Measurements from ENCODE around the gene TYROBP.

The TYROBP gene

DNA sequence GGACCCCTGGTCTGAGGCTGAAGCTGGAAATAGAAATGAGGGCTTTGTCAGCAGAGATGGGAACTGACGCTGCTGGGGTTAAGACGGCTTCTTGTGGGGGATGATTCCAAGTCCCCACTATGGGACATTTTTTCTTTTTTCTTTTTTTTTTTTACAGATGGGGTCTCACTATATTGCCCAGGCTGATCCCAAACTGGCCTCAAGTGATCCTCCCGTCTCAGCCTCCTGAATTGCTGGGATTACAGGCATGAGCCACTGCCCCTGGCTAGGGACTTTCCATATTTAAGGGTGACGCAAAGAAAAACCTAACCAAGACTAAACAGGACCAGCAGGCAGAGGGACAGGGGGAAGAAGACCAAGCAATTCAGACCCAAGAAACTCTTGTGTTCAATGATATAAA, 38.1 kb upstream of the TYROBP start:
- no peak for TF ChIP-seq EZH2 (IDR thresholded peaks at IDR 0.05; ENCODE audit: borderline replicate concordance, low read length)
- TF ChIP-seq, protein P1, sequence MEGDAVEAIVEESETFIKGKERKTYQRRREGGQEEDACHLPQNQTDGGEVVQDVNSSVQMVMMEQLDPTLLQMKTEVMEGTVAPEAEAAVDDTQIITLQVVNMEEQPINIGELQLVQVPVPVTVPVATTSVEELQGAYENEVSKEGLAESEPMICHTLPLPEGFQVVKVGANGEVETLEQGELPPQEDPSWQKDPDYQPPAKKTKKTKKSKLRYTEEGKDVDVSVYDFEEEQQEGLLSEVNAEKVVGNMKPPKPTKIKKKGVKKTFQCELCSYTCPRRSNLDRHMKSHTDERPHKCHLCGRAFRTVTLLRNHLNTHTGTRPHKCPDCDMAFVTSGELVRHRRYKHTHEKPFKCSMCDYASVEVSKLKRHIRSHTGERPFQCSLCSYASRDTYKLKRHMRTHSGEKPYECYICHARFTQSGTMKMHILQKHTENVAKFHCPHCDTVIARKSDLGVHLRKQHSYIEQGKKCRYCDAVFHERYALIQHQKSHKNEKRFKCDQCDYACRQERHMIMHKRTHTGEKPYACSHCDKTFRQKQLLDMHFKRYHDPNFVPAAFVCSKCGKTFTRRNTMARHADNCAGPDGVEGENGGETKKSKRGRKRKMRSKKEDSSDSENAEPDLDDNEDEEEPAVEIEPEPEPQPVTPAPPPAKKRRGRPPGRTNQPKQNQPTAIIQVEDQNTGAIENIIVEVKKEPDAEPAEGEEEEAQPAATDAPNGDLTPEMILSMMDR (IDR thresholded peaks at IDR 0.05; ENCODE audit: low read length) = no peak
- Histone ChIP-seq H3K4me3 (ENCODE audit: low read depth, low read length, poor library complexity, severe bottlenecking) (no peak overlapping the region), H3K9me3 (ENCODE audit: low read length) (no peaks in the 10 kb centered on the region), H3K4me2 (ENCODE audit: low read length) (no peak overlapping the region), H2AFZ (ENCODE audit: low read length) (no peak overlapping the region), H3K36me3 (ENCODE audit: insufficient read depth, low read length) (no peaks in the 10 kb centered on the region), H3K27me3 (ENCODE audit: insufficient read depth, low read length) (no peaks in the 10 kb centered on the region), H3F3A (ENCODE audit: insufficient read depth, low read length) (no peaks in the 10 kb centered on the region), H3K27ac (ENCODE audit: low read depth, low read length, poor library complexity, severe bottlenecking) (no peak overlapping the region), H3K79me2 (ENCODE audit: insufficient read depth, low read length) (no peaks in the 10 kb centered on the region), H3K4me1 (ENCODE audit: insufficient read depth, low read length, severe bottlenecking) (no peaks in the 10 kb centered on the region), H3K9me2 (ENCODE audit: low read depth, low read length) (no peaks in the 10 kb centered on the region), H4K20me1 (ENCODE audit: insufficient read depth, low read length) (no peaks in the 10 kb centered on the region), H3K9ac (ENCODE audit: low read length) (no peak overlapping the region)

DNA sequence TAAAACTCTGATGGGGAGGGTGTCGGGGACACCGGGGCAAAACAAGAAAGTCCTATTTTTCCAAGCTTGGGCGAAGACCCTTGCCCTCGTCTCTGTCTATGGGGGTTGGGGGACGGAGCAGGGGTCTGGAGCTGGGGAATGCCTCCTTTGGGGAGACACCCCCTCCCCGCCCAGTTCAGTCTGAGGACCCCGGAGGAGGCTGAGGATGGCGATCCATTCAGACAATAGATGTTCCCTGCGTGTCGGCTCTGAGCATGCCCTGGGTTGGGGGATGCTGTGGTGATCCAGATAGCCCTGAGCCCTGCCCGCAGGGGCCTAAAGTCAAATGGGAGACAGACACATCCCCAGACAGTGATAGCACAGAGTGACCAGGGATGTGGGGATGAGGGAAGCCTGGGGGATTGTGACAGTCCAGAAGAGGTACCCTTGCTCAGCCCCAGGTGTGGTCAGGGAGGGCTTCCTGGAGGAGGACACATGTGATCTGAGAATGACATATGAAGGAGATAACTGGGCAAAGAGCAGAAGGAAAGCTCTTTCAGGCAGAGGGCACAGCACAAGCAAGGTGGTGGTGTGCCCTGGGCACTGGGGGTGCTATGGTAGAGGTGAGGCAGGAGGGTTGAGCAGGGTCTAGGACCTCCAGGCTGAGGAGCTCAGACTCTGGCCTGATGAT, 37.2 kb upstream of the TYROBP start:
- Histone ChIP-seq H3K4me2 (ENCODE audit: low read length) (no peak overlapping the region), H3K4me1 (ENCODE audit: insufficient read depth, low read length, severe bottlenecking) (no peaks in the 10 kb centered on the region), H3K9me2 (ENCODE audit: low read depth, low read length) (no peaks in the 10 kb centered on the region), H2AFZ (ENCODE audit: low read length) (no peak overlapping the region), H3K79me2 (ENCODE audit: insufficient read depth, low read length) (no peaks in the 10 kb centered on the region), H3K4me3 (ENCODE audit: low read depth, low read length, poor library complexity, severe bottlenecking) (no peak overlapping the region), H4K20me1 (ENCODE audit: insufficient read depth, low read length) (no peaks in the 10 kb centered on the region), H3K9ac (ENCODE audit: low read length) (no peak overlapping the region), H3K27me3 (ENCODE audit: insufficient read depth, low read length) (no peaks in the 10 kb centered on the region), H3F3A (ENCODE audit: insufficient read depth, low read length) (no peaks in the 10 kb centered on the region), H3K27ac (ENCODE audit: low read depth, low read length, poor library complexity, severe bottlenecking) (no peak overlapping the region), H3K36me3 (ENCODE audit: insufficient read depth, low read length) (no peaks in the 10 kb centered on the region), H3K9me3 (ENCODE audit: low read length) (no peaks in the 10 kb centered on the region)
- TF ChIP-seq, protein P1 (IDR thresholded peaks at IDR 0.05; ENCODE audit: low read length) = no peak
- no peak for TF ChIP-seq EZH2 (IDR thresholded peaks at IDR 0.05; ENCODE audit: borderline replicate concordance, low read length)

DNA sequence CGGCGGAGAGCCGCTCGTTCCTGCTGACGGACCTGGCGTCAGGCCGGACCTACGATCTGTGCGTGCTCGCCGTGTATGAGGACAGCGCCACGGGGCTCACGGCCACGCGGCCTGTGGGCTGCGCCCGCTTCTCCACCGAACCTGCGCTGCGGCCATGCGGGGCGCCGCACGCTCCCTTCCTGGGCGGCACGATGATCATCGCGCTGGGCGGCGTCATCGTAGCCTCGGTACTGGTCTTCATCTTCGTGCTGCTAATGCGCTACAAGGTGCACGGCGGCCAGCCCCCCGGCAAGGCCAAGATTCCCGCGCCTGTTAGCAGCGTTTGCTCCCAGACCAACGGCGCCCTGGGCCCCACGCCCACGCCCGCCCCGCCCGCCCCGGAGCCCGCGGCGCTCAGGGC, 36.5 kb upstream of the TYROBP start:
- H3K79me2 ChIP-seq (ENCODE audit: insufficient read depth, low read length) = no peaks in the 10 kb centered on the region
- H4K20me1 ChIP-seq (ENCODE audit: insufficient read depth, low read length) = no peaks in the 10 kb centered on the region
- no peak overlapping the region for H3K27ac ChIP-seq (ENCODE audit: low read depth, low read length, poor library complexity, severe bottlenecking)
- no peak overlapping the region for H2AFZ ChIP-seq (ENCODE audit: low read length)
- H3K36me3 ChIP-seq (ENCODE audit: insufficient read depth, low read length) = no peaks in the 10 kb centered on the region
- TF ChIP-seq, protein P1 (IDR thresholded peaks at IDR 0.05; ENCODE audit: low read length) = no peak
- H3K9me2 ChIP-seq (ENCODE audit: low read depth, low read length) = no peaks in the 10 kb centered on the region
- no peaks in the 10 kb centered on the region for H3F3A ChIP-seq (ENCODE audit: insufficient read depth, low read length)
- H3K9ac ChIP-seq (ENCODE audit: low read length) = no peak overlapping the region
- H3K4me3 ChIP-seq (ENCODE audit: low read depth, low read length, poor library complexity, severe bottlenecking) = no peak overlapping the region
- no peaks in the 10 kb centered on the region for H3K9me3 ChIP-seq (ENCODE audit: low read length)
- H3K27me3 ChIP-seq (ENCODE audit: insufficient read depth, low read length) = no peaks in the 10 kb centered on the region
- H3K4me2 ChIP-seq (ENCODE audit: low read length) = no peak overlapping the region
- no peaks in the 10 kb centered on the region for H3K4me1 ChIP-seq (ENCODE audit: insufficient read depth, low read length, severe bottlenecking)

Measured in OCI-LY1 (cell line).